OCI-LY1 (cell line): ENCODE measurements around the gene AK5.

Source experiments
- EZH2 ChIP-seq: fragments of 200-600 bp; sonication (generic), shearing (Covaris generic); IDR thresholded peaks from 2 replicates; pipeline ENCODE4 v1.8.0; 2017; ENCODE audit warnings: borderline replicate concordance, mixed run types, mild to moderate bottlenecking, antibody characterized with exemption, low read length, moderate library complexity, mixed read lengths
- TF ChIP-seq, protein P1 (sequence below): fragments of 200-600 bp; sonication (generic), shearing (Covaris generic); IDR thresholded peaks from 2 replicates; pipeline ENCODE4 v1.5.1; 2017; ENCODE audit warnings: mild to moderate bottlenecking, antibody characterized with exemption, low read length, moderate library complexity, mixed read lengths

DNA sequence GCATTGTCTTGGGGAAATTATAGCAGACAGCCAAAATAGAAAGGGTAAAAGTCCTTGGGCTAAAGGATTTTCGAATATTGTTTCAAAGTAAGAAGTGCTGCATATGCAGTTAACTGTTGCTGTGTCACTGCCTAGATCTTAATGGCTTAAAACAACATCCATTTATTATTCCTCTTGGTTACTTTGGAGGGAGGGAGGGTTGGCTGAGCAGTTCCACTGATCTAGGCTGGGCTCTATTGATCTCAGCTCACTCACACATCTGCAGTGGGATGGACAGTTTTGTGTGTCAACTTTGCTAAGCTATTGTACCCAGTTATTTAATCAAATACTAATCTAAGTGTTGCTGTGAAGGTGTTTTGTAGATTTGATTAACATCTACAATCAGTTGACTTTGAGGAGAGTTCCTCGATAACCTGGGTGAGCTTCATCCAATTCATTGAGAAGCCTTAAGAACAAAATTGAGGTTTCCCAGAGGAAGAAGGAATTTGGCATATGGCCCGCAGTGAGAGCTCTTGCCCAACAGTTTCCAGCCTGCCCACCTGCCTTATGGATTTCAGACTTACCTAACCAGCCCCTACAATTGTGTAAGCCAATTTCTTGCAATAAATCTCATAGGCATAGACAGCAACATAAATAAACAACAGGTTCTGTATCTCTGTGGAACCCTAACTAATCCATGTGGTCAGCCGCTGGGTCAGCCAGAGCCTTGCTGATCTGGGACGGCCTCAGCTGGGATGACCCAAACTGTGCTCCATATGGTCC lies 187.3 kb downstream of the AK5 start:
- TF ChIP-seq, protein P1, sequence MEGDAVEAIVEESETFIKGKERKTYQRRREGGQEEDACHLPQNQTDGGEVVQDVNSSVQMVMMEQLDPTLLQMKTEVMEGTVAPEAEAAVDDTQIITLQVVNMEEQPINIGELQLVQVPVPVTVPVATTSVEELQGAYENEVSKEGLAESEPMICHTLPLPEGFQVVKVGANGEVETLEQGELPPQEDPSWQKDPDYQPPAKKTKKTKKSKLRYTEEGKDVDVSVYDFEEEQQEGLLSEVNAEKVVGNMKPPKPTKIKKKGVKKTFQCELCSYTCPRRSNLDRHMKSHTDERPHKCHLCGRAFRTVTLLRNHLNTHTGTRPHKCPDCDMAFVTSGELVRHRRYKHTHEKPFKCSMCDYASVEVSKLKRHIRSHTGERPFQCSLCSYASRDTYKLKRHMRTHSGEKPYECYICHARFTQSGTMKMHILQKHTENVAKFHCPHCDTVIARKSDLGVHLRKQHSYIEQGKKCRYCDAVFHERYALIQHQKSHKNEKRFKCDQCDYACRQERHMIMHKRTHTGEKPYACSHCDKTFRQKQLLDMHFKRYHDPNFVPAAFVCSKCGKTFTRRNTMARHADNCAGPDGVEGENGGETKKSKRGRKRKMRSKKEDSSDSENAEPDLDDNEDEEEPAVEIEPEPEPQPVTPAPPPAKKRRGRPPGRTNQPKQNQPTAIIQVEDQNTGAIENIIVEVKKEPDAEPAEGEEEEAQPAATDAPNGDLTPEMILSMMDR: no peak
- no peak for TF ChIP-seq EZH2
